Lung (tissue), 12 donors: ENCODE measurements around the gene ZDHHC1. TPM values are rescaled to one million over a fixed set of nuclear protein-coding genes. Genes with fewer than 3 reads are reported as not detected.

Experiments
- ATAC-seq: fragments of 200-7000 bp; cut with Tn5 transposase; one replicate; pipeline ENCODE4 v1.9.1; 2020; ENCODE audit warnings: moderate number of reproducible peaks; ENCODE audit not compliant: insufficient read depth, low FRiP score
- DNase-seq, 3 donors: peaks; one replicate each; pipeline ENCODE4 v3.0.0-alpha.2; 2013 to 2017
- H3K27ac ChIP-seq, 2 donors: one replicate each; pipeline ENCODE4 v1.5.1; 2013; ENCODE audit warnings: mild to moderate bottlenecking in 2 of 2, moderate library complexity in 2 of 2, control low read depth in 1 of 2, inconsistent platforms in 1 of 2, low read depth in 1 of 2, low read length in 1 of 2
- H3K27me3 ChIP-seq, 3 donors: one replicate each; pipeline ENCODE4 v1.5.1; 2013; ENCODE audit warnings: low read length in 2 of 3; ENCODE audit not compliant: control insufficient read depth in 3 of 3, insufficient read depth in 3 of 3
- H3K36me3 ChIP-seq, 4 donors: one replicate each; pipeline ENCODE4 v1.5.1; 2013; ENCODE audit warnings: low read length in 4 of 4, mild to moderate bottlenecking in 1 of 4, moderate library complexity in 1 of 4; ENCODE audit not compliant: control insufficient read depth in 4 of 4, insufficient read depth in 4 of 4
- H3K4me1 ChIP-seq, 5 donors: one replicate each; pipeline ENCODE4 v1.5.1; 2013; ENCODE audit warnings: low read length in 5 of 5, mild to moderate bottlenecking in 2 of 5, moderate library complexity in 1 of 5; ENCODE audit not compliant: control insufficient read depth in 5 of 5, insufficient read depth in 5 of 5
- H3K4me3 ChIP-seq: one replicate; pipeline ENCODE4 v1.5.1; 2013; ENCODE audit warnings: mild to moderate bottlenecking, control low read depth, moderate library complexity
- H3K9ac ChIP-seq, 2 donors: one replicate each; pipeline ENCODE4 v1.5.1; 2013; ENCODE audit warnings: low read length in 2 of 2, control low read depth in 1 of 2; ENCODE audit not compliant: insufficient read depth in 1 of 2
- H3K9me3 ChIP-seq, 4 donors: one replicate each; pipeline ENCODE4 v1.5.1; 2013; ENCODE audit warnings: low read length in 3 of 4, mild to moderate bottlenecking in 1 of 4, moderate library complexity in 1 of 4; ENCODE audit not compliant: control insufficient read depth in 4 of 4, insufficient read depth in 3 of 4
- CTCF ChIP-seq: IDR thresholded peaks from 2 replicates; pipeline ENCODE4 v1.5.1; 2012; ENCODE audit warnings: mild to moderate bottlenecking; ENCODE audit errors: control extremely low read depth, extremely low read depth
- WGBS, 2 donors: extraction: QIAGEN DNeasy Blood & Tissue Kit; methylation state at CpG; one replicate each; pipeline ENCODE4 v1.1.7; 2013; 5-methylcytosine and 5-hydroxymethylcytosine counted together
- polyA plus RNA-seq, 2 donors: library from polyadenylated mRNA; stranded (reverse); fragments of 200-250 nt; gene quantifications; one replicate each; pipeline ENCODE4 v1.2.1, GENCODE V29; 2013
- total RNA-seq, 2 donors: library from RNA; depleted of rRNA in 1 of 2; stranded (reverse); fragments of >200 nt in 1 of 2; gene quantifications; one replicate each; pipeline ENCODE4 v1.2.1, GENCODE V29; 2014 to 2021
- donor health status: control.
- donor health status: control.
- donor health status: Bipolar disorder and iron deficiency.
- donor health status: healthy.
- donor health status: DM: yes; HTN: yes; CAD: no.

ZDHHC1 gene
- total and polyA plus RNA-seq, 4 donors = 10.9 to 31.8 (median 21.2) TPM

- peak in 2 of 3 donors; percentile 46 to 51 for DNase-seq
- Histone ChIP-seq H3K36me3 (no peaks in the 10 kb centered on the region), H3K4me3 (no peak overlapping the region), H3K9me3 (no peaks in the 10 kb centered on the region), H3K27ac (peak overlapping the region in 1 of 2 donors; percentile 34), H3K4me1 (peaks cover 0 to 37% (median 14%) of the 10 kb centered on the region in 5 donors), H3K27me3 (peaks cover 0 to 9% (median 4%) of the 10 kb centered on the region in 3 donors), H3K9ac (no peak overlapping the region)
- no peak for TF ChIP-seq CTCF
- no peak for ATAC-seq
- 52 to 57% methylated on average over 15 of the region's 15 CpGs for WGBS, 2 donors
Observed at GRCh38 chr16:67391424-67392300, 24.6 kb downstream of the ZDHHC1 start.

GRCh38 chr16:67390816-67391423 is 25.4 kb downstream of the ZDHHC1 start:
- H3K9ac ChIP-seq = no peak overlapping the region
- H3K27me3 ChIP-seq = peaks cover 0 to 9% (median 4%) of the 10 kb centered on the region in 3 donors
- peaks cover 0 to 30% (median 14%) of the 10 kb centered on the region in 5 donors for H3K4me1 ChIP-seq
- H3K9me3 ChIP-seq = no peaks in the 10 kb centered on the region
- no peak for TF ChIP-seq CTCF
- ATAC-seq (no peak), DNase-seq (no peak)
- 82 to 84% methylated on average over 11 of the region's 11 CpGs for WGBS, 2 donors
- no peak overlapping the region for H3K4me3 ChIP-seq
- H3K36me3 ChIP-seq = no peaks in the 10 kb centered on the region
- H3K27ac ChIP-seq = peak overlapping the region in 1 of 2 donors; percentile 5

GRCh38 chr16:67389911-67390815 is 26.1 kb downstream of the ZDHHC1 start:
- Histone ChIP-seq H3K27me3 (peaks cover 0 to 3% (median 0%) of the 10 kb centered on the region in 3 donors), H3K36me3 (no peaks in the 10 kb centered on the region), H3K27ac (peak overlapping the region in 1 of 2 donors; percentile 3), H3K4me1 (peaks cover 0 to 22% (median 14%) of the 10 kb centered on the region in 5 donors), H3K4me3 (no peak overlapping the region), H3K9me3 (no peaks in the 10 kb centered on the region), H3K9ac (peak overlapping the region in 1 of 2 donors; percentile 55)
- no peak for DNase-seq
- 64 to 77% methylated on average over 27 of the region's 27 CpGs for WGBS, 2 donors
- no peak for TF ChIP-seq CTCF
- no peak for ATAC-seq
